Measurements from ENCODE around the gene CAMSAP1.
"Not testable (repeated sequence)": the region's sequence is repeated elsewhere in the genome, so short reads cannot be mapped to it uniquely, and the experiment has no call there.

CAMSAP1 gene

DNA sequence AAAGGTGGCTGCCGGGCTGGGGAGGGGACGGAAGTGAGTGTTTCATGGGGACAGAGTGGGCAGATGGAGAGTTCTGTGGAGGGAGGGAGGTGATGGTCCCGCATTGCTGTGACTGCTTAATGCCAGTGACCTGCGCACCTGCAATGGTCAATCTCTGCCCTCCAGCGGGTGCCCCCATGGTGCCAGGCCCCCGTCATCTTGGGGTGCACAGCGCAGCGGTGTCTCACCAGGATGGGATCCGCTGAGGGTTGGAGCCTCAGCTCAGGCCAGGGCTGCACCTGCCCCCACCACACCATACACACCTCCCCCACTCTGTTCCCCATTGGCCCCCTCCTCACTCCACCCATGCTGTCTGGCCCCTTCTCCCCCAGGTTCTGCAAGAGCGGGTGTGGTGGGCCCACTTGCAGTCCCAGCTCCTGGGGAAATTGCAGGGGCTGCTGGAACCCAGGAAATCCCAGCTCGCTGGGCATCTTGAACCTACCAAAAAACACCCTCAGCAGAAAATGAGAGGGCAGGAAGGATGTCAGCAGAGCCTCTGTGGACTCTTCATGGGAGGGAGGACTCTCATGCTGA is 12.1 kb upstream of the CAMSAP1 start:
- DNase-seq = no peak

DNA sequence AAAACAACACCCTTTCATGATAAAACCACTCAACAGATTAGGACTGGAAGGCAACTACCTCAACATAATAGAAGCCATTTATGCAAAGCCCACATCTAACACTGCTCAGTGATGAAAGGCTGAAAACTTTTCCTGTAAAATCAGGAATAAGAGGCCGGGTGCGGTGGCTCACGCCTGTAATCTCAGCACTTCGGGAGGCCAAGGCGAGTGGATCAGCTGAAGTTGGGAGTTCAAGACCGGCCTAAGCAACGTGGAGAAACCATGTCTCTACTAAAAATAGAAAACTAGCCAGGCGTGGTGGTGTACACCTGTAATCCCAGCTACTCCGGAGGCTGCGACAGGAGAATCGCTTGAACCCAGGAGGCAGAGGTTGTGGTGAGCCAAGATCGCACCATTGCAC is 8.9 kb upstream of the CAMSAP1 start:
- DNase-seq = not testable (repeated sequence)

DNA sequence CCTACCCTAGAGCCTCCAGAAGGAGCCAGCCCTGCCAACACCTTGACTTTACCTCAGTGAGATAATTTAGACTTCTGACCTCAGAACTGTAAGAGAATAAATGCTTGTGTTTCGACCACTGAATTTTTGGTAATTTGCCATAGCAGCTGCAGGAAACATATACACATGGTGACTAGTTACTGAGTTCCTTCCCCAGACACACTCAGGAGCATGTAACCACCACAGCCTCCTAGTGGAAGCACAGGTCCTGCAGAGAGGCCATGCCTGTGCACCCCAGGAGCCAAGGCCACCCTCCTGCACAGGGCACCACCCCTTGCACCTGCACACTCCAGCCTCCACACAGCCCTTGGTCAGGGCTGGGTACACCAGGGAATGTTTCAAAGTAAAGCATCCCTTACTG is 7.6 kb upstream of the CAMSAP1 start:
- DNase-seq = no peak

DNA sequence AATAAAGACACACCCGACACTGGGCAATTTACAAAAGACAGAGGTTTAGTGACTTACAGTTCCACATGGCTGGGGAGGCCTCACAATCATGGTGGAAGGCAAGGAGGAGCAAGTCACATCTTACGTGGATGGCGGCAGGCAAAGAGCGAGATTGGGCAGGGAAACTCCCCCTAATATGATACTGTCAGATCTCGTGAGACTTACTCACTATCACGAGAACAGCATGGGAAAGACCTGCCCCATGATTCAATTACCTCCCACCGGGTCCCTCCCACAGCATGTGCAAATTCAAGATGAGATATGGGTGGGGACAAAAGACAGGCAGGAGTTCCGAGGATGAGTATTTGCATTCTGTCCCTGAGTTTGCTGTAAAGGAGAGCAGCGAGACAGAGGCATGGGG is 3.9 kb upstream of the CAMSAP1 start:
- not testable (repeated sequence) for DNase-seq

DNA sequence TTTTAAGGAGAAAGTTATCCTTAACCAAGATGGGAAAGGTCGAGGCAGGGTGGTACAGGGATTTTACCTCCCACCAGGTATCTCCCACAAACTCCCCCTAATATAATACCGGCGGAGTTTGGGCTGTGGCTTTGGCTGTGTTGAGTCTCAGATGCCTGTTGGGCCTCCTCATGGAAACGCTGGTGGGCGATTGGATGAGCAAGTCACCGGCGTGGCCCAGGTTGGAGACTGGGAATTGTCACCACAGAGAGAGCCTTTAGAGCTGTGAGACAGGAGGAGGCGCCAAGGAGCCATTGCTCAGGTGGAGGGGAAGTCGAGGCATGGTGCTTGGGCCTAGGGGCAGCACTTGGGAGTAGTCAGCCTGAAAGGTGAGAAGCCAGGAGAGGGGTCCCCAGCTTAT is 3.4 kb upstream of the CAMSAP1 start:
- DNase-seq = no peak

DNA sequence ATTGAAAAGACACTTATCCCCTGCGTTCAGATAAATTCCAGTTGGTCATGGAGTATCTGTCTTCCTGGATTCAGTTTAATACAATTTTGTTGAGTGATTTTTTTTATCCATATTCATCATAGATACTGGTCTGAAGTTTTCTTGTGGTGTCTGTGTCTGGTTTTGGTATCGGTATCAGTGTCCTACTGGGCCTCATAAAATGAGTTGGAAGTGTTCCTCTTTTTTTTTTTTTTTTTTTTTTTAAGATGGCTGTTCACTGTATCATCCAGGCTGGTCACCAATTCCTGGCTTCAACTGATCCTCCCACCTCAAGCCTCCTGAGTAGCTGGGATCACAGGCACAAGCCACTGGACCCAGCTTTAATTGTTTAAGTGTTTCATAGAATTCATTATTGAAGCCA is 2.9 kb upstream of the CAMSAP1 start:
- DNase-seq = no peak

DNA sequence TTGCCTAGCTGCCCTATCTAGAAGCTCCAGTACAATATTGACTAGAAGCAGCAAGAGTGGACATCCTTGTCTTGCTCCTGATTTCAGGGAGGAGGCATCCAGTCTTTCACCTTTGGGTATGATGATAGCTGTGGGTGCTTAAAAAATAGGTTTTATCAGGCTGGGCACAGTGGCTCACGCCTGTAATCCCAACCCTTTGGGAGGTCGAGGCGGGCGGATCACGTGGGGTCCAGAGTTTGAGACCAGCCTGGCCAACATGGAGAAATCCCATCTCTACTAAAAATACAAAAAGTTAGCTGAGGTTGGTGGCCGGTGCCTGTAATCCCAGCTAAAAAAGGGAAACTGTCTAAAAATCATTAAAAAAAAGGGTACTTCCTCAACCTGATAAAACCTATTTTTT is 2.0 kb upstream of the CAMSAP1 start:
- DNase-seq = no peak

DNA sequence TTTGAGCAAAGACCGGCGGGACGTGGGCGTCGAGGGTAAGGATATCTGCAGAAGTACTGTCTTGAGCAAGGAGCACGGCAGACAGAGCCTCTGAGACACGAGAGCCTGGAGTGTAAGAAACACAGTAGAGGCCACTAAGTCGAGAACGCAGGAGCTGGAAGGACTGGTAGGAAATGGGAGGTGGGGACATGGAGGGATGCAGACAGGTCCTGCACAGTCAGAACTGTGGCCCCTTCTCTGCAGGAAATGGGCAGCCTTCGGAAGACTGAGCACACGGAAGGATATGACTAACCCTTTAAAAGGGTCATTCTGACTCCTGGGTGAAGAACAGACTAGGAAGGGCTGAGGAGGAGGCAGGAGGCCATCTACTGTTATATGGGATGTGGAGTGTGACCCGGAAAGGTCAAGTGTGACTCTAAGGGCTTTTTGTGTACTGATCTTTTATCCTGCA is 1.4 kb upstream of the CAMSAP1 start:
- DNase-seq = no peak

DNA sequence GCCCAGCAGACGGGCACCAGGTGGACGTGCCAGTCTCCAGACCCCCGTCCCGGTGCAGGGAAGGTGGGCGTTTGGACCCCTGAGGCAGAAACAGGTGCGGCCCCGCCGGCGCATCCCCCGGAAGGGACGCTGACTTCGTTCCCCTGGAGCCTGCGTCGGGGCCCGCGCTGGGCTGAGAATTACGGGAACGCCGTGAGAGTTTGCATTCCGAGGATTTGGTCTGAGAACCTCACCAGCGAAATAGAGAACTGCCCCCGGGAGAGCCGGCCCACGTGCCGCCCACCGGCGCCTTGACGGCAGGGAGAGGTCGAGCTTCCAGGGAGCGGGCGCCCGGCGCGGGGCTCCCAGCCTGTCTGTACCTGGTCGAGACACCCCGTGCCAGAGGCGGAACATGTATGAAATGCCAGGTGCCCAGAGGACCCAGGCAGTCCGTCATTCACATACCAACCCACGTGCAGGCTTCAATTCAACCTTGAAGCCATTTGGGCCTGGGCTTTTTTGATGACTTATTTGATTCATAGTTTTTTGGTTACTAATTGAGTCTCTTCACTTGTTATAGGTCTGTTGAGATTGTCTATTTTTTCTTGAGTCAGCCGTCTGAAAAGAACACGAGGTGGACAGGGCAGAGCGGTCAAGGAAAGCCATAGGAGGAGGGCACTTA is 877 bp upstream of the CAMSAP1 start:
- no peak for DNase-seq

DNA sequence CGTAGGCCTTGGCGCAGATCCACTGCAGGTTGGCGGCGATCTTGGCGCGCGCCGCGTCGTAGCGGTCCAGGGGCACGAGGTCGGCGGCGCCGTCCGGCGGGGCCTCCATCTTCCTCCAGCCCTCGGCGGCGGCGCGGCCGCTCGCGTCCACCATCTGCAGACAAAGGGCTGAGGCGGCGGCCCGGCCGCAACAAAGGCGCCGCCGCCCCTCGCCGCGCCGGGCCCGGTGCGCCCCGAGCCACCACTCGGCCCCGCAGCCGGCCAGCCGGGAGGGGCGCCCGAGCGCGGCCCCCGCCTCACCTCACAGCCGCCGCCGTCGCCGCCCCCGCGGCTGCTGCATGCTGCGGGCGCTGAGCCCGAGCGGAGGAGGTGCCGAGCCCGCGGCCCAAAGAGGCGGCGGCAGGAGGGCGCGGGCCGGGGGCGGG is 328 bp downstream of the CAMSAP1 start:
- DNase-seq = no peak

DNA sequence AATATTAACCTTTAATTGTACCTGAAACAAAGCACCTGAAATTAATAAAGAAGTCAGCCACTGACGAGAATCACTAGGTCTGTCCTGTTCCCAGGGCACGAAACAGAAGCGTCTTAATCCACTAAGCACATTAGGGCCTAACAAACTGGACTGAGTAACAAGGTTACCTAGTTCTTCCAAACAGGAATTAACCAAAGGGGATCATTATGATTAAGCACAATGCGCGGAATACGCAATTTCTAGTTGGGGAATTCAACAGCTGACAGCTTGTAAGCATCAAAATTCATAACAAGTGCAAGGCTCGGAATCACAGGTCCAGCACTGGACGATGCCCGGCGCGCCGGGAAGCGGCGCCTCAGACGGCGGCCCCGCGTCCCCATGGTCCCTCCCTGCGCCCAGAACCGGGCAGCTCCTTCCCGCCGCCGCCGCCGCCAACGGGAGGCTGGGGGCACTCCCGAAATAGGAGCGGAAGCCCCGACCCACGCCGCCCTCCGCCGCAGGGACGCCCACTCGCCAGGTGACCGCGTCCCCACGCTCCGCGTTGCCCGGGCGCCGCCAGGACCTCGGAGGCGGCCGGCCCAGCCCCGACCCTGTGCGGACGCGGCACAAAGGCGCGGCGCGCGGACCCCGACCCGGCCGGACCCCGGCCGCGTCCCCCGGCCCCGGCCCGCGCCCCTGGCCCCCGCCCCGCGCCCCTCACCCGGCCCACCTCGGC is 898 bp downstream of the CAMSAP1 start:
- DNase-seq = no peak

DNA sequence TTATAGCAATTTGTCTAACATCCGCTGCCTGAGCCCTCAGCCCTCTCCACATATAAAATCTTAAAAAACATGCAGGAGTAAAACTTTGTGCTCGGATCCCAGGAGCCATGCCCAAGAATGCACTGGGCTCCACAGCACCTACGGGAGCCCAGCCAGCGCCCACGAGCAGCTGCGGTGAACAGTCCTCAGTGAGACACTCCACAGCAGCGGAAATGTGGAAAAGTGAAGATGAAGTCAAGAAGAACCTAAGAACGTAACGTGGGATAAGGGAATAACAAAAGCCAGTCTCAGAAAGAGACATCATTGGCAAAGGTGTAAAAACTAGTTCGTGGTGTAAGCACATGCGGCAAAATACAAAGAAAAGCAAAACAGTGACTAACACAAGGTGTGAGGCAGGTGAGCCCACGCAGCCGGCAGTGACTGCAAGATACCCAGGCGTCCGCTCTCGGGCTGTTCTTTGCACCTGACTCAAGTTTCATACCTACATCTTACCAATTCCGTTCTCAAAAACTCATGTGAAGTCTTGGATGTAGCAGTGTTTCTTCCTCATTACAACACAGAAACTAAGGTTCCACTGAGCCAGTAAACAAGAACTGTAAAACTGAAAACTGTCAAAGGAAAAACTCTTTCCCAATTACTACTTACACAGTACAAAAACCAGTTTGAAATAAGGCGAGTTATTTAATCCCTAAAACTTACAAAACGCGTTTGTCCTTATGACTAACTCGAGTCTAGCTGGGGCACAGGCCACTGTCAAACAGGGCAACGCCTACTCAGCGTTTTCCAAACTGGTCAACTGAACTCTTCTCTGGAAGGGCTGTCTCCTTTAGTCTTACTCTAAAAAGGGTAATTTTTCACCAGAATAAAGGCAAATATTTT is 1.7 kb downstream of the CAMSAP1 start:
- no peak for DNase-seq

DNA sequence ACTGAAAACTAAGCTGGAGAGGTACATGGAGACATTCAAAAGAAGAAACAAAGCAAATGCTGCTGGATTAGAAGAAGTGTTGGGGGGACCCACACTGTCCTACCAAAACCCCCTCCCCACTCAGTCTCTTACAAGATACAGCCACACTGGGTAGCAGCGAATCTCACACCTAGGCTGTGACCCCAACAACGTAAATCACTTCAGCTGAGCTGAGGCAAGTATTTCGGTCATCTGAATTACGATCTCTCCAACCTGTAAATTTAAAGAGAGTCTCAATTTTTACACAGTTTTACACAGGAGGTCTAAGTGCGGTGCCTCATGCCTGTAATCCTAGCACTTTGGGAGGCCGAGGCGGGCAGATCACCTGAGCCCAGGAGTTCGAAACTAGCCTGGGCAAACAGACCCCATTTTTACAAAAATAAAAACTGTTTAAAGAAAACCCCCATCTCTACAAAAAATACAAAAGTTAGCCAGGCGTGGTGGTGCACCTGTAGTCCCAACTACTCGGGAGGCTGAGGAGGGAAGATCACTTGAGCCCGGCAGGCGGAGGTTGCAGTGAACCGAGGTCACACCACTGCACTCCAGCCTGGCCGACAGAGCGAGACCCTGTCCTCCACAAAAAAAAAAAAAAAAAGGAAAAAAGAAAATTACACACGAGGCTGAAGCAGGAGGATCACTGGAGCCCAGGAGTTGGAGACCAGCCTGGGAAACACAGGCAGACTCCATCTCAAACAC is 3.4 kb downstream of the CAMSAP1 start:
- no peak for DNase-seq

DNA sequence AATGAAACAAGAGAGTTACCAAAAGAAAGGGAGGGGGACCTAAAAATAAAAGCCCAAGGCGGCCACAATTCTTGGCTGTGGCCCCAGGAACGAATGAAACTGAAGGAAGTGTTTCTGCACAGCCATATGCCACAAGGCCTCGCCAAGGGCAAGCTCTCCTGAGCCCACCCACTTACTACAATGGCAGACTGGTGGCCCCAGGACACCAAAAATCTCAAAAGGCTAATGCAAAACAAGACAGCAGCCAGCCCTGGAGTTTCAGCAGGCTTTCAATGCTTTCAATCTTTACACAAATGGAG is 4.0 kb downstream of the CAMSAP1 start:
- DNase-seq = no peak

DNA sequence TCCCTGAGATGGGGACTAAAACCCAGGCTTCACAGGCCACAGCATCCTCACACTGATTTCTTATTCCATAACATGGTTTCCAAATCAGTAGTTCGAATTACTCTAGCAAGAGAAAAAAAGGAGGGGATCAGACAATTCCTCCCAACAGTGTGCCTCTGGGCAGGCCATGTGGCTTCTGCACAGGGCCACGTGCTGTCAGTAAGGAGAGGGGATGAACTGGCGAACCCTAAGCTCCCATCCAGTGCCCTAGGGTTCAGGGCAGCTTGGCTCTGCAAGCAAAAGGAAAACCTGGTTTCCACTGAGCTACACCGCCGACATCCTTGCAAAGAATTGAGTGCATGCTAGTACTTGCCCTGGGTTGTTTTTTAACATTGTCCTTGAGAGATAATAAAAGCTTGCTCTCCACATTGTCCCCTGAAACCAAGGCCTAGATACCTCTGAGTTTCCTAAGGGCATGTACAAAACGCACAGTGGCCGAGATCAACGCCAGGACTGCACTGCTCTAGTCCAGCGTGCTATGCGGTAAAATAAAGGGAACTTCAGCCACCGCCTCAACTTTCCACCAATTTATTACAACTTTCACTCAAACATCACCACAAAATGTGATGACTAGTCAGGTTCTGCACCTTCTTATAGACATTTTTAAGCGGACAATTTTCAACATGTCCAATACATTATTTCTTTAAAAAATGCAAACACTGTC is 4.5 kb downstream of the CAMSAP1 start:
- no peak for DNase-seq

DNA sequence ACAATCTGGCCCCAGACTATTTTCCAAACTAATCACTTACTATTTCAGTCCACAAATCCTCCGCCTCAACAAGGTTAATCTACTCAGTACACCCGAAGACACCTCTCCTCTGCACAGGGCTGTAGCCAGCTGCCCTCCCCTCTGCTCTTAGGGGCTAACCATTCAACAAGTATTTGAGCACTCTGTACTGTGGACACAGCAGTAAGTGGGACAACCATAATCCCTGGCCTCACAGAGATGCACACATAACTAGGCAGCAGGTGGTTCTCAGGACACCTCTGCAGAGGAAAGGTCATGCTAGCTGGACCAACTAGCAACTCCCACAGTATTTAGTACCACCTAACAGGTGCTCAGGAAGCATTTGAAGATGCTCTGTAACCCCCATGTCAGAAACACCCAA is 5.5 kb downstream of the CAMSAP1 start:
- no peak for DNase-seq

DNA sequence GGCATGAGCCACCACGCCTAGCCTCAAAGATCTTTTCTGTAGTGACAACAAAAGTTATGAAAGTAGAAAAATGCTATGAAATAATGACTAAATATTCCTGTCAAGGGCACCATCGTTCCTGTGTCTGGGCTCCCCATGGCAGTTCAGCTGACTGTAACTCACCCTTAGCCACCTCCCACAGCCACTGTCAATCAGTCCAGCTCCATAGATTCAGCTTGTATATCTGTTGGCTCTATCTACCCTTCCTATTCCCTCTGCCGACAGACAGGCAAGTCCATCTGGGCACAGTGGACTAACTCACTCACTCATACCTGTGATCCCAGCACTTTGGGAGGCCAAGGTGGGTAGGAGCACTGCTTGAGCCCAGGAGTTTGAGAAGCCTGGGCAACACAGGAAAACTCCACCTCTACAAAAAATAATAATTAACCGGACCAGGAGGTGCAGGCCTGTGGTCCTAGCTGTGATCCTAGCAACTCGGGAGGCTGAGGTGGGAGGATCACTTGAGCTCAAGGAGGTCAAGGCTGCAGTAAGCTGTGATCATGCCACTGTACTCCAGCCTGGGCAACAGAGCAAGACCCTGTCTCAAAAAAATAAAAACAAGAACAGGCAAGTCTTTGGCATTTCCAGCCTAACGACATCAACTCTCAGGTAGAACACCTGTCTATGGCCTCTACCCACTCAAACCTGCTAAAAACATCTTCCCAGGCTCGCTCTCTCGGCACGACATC is 6.2 kb downstream of the CAMSAP1 start:
- DNase-seq = no peak

DNA sequence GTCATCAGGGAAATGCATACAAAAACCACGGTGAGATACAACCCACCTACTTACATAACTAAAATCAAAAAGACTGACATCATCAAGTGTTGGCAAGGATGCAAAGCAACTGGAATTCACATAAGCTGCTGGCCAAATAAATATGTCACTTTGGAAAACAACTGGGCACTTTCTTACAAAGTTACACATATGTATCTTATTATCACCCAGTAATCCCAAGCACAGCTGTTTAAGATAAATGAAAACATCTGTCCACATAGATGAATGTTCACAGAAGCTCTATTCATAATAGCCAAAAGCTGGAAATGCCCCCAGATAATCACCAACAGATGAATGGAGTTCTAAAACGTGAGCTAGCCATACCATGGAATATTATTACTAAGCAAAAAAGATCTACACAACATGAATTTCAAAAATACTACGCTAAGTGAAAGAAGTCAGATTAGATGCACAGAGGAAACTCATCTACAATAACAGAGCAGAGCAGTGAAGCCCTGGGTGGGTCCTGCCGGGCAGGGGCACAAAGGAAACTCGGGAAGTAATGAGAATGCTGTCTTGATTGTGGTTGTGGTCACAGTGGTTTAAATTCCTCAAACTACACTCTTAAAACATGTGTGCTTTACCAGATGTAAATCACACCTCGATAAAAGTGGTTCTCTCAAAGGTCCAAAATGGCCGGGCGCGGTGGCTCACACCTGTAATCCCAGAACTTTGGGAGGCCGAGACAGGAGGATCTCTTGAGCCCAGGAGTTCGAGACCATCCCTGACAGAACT is 8.5 kb downstream of the CAMSAP1 start:
- no peak for DNase-seq

DNA sequence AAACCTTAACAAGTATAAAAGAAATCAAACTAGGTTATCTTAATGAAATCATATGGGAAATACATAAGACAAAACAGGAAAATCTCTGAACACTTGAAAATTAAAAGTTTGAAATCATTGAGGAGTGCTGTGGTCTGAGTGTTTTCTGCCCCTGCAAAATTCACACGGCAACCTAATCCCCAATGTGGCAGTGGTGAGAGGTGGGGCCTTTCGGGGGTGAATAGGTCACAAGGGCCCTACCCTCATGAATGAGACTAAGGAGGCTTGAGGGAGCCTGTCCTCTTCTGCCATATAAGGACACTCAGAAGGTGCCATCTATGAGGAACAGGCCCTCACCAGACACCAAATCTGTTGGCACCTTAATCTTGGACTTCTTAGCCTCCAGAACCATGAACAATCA is 10.7 kb downstream of the CAMSAP1 start:
- no peak for DNase-seq

DNA sequence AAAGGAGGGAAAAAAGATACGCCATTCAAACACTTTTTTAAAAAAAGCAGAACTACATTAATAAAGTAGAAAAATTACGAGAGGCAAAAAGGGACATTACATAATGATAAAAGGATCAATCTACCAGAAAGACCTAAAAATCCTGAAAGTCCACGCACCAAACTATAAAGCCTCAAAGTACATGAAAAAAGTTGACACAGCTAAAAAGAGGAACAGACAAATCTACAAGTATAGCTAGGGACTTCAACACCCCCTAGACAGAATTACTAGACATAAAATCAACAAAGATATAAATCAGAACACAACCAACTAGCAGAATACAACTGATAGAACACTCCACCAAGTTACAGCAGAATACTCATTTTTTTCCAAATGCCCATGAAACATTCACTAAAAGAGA is 11.1 kb downstream of the CAMSAP1 start:
- DNase-seq = no peak

All from NCI-H524 treated with DMSO at 0.1 percent for 48 hours (cell line).